ENCODE results near the gene AGMO. TPM values are rescaled to one million over a fixed set of nuclear protein-coding genes. Genes with fewer than 3 reads are reported as not detected.

The AGMO gene
- total RNA-seq, 1 donor from 2014 or later, result not detected

DNA sequence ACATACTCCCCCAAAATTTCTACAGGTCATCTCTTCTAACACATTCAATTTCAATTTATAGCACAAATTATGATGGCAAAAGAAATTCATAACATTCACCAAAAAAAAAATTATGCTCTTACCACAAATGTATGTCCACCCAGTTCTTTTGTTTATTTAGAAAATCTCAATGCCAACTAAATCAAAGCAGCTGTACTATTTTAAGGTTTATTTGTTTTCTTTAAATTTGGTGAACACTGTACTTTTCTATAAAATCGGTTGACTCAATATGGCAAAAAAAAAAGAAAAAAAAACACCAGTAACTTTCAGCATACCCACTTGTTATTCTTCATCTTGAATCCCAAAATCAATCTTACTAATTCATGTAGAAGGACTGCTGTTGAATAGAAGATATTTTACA, 225.7 kb downstream of the AGMO start:
- Mint-ChIP-seq H3K4me3 (ENCODE audit: unreplicated experiment) (no peak overlapping the region), H3K36me3 (ENCODE audit: low read depth, unreplicated experiment) (no peaks in the 10 kb centered on the region), H3K27me3 (ENCODE audit: unreplicated experiment) (no peaks in the 10 kb centered on the region), H3K9me3 (ENCODE audit: unreplicated experiment) (no peaks in the 10 kb centered on the region), H3K27ac (ENCODE audit: unreplicated experiment) (no peak overlapping the region), H3K4me1 (ENCODE audit: unreplicated experiment) (no peaks in the 10 kb centered on the region)
- DNase-seq (ENCODE audit: low spot score), result no peak
- TF ChIP-seq, protein P1, sequence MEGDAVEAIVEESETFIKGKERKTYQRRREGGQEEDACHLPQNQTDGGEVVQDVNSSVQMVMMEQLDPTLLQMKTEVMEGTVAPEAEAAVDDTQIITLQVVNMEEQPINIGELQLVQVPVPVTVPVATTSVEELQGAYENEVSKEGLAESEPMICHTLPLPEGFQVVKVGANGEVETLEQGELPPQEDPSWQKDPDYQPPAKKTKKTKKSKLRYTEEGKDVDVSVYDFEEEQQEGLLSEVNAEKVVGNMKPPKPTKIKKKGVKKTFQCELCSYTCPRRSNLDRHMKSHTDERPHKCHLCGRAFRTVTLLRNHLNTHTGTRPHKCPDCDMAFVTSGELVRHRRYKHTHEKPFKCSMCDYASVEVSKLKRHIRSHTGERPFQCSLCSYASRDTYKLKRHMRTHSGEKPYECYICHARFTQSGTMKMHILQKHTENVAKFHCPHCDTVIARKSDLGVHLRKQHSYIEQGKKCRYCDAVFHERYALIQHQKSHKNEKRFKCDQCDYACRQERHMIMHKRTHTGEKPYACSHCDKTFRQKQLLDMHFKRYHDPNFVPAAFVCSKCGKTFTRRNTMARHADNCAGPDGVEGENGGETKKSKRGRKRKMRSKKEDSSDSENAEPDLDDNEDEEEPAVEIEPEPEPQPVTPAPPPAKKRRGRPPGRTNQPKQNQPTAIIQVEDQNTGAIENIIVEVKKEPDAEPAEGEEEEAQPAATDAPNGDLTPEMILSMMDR (IDR thresholded peaks at IDR 0.05; ENCODE audit: unreplicated experiment), result no peak

DNA sequence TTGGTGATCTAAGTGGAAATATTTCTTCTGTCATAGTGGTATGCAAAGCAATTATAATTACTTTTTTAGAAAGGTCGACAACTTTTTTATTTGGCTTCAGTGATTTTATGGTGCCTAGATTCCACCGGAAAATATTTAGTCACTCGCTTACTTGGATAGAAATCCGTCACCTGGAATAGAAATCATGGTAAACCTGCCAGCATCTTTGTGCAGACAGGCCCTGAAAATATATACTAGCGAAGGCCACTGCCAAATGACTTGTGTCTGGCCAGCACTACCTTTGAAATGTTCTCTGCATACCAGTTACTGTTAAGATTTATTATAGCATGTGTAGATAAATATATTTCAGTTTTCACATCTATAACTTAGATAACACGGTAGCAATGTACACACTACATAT, 226.4 kb downstream of the AGMO start:
- Mint-ChIP-seq H3K27ac (ENCODE audit: unreplicated experiment) (no peak overlapping the region), H3K4me3 (ENCODE audit: unreplicated experiment) (no peak overlapping the region), H3K4me1 (ENCODE audit: unreplicated experiment) (no peaks in the 10 kb centered on the region), H3K36me3 (ENCODE audit: low read depth, unreplicated experiment) (no peaks in the 10 kb centered on the region), H3K9me3 (ENCODE audit: unreplicated experiment) (no peaks in the 10 kb centered on the region), H3K27me3 (ENCODE audit: unreplicated experiment) (no peaks in the 10 kb centered on the region)
- TF ChIP-seq, protein P1 (IDR thresholded peaks at IDR 0.05; ENCODE audit: unreplicated experiment), result no peak
- DNase-seq (ENCODE audit: low spot score), result no peak

DNA sequence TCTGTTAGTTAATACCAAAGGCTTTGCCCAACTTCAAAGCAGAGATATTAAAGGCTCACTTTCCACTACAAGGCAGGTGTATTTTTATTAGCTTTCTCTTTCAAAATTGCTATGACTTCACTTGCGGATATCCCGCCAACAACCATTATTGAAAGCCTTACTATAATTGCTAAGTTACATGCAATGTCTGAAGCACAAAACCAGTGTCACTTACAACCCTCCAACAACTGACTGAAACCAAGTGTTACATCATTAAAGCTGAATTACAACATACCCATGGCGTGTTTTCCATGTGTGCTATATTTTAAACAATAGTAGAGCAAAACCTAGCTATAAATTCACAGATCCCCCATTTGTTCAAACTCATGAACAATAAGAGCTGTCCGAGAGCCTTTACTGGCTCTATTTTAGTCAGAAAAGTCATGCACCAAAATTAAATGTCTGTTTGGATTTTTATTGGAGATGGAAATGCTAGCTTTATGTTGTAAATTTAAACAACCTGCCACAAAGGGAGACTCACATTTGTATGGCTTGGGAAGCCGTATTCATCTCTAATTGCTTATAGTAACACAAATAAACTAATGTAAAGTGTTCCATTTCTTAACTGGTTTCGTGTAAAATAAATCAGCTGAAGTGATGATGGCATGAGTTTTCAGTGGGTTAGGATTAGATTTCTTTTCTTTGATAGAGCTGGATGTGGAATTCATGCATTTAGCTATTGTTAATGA, 227.1 kb downstream of the AGMO start:
- no peak for DNase-seq (ENCODE audit: low spot score)
- Mint-ChIP-seq H3K27me3 (ENCODE audit: unreplicated experiment) (no peaks in the 10 kb centered on the region), H3K4me3 (ENCODE audit: unreplicated experiment) (no peak overlapping the region), H3K9me3 (ENCODE audit: unreplicated experiment) (no peaks in the 10 kb centered on the region), H3K36me3 (ENCODE audit: low read depth, unreplicated experiment) (no peaks in the 10 kb centered on the region), H3K4me1 (ENCODE audit: unreplicated experiment) (no peaks in the 10 kb centered on the region), H3K27ac (ENCODE audit: unreplicated experiment) (no peak overlapping the region)
- TF ChIP-seq, protein P1 (IDR thresholded peaks at IDR 0.05; ENCODE audit: unreplicated experiment), result no peak

DNA sequence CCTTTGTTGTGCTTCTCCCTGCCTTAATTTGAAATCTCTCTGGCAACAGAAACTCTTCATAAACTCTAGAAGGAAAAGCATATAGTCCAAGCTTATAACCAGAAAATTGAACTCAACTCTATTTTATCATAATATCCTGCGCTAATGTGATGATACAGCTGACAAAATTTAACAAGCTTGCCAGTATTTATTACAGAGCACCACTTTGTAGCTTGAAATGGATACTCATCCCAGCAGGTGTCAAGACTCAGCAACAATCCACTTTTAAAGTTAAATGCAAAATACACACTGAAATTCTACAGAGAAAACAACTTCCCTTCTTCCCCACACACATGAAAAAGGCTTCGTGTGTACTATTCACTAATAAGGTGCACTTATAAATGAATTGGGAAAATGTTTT, 228.9 kb downstream of the AGMO start:
- Mint-ChIP-seq H3K27ac (ENCODE audit: unreplicated experiment) (no peak overlapping the region), H3K9me3 (ENCODE audit: unreplicated experiment) (no peaks in the 10 kb centered on the region), H3K27me3 (ENCODE audit: unreplicated experiment) (no peaks in the 10 kb centered on the region), H3K36me3 (ENCODE audit: low read depth, unreplicated experiment) (no peaks in the 10 kb centered on the region), H3K4me3 (ENCODE audit: unreplicated experiment) (no peak overlapping the region), H3K4me1 (ENCODE audit: unreplicated experiment) (no peaks in the 10 kb centered on the region)
- TF ChIP-seq, protein P1 (IDR thresholded peaks at IDR 0.05; ENCODE audit: unreplicated experiment), result no peak
- no peak for DNase-seq (ENCODE audit: low spot score)

DNA sequence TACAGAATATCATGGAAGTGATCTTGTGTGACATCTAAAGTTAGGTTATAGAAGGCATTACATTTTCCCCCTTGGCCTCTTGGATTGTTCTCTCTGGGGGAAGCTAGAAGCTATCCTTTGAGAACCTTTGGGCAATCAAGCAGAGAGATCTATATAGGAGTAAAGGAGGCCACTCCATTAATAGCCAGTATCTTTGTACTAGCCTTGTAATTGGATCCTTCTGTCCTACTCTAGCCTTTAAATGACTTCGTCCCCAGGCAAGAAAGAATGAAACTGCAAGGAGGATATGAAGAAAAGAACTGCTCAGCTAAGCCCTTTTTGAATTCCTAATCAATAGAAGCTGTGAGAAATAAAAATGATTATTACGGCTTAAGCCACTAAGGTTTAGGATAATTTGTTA, 230.9 kb downstream of the AGMO start:
- Mint-ChIP-seq H3K9me3 (ENCODE audit: unreplicated experiment) (no peaks in the 10 kb centered on the region), H3K4me3 (ENCODE audit: unreplicated experiment) (no peak overlapping the region), H3K36me3 (ENCODE audit: low read depth, unreplicated experiment) (no peaks in the 10 kb centered on the region), H3K27ac (ENCODE audit: unreplicated experiment) (no peak overlapping the region), H3K4me1 (ENCODE audit: unreplicated experiment) (no peaks in the 10 kb centered on the region), H3K27me3 (ENCODE audit: unreplicated experiment) (no peaks in the 10 kb centered on the region)
- DNase-seq (ENCODE audit: low spot score), result no peak
- TF ChIP-seq, protein P1 (IDR thresholded peaks at IDR 0.05; ENCODE audit: unreplicated experiment), result no peak
